GM18858 (cell line): ENCODE results near the gene ST6GALNAC3.

Experiments
- ATAC-seq: cut with Tn5 transposase; IDR thresholded peaks from one replicate; pipeline ENCODE4 v1.9.1; 2021; ENCODE audit not compliant: unreplicated experiment

ST6GALNAC3 gene

GRCh38 chr1:76491737-76492136 lies 417.2 kb downstream of the ST6GALNAC3 start:
- ATAC-seq, result no peak

- no peak for ATAC-seq
Measured at GRCh38 chr1:76492752-76493430, 418.3 kb downstream of the ST6GALNAC3 start.

- peak; percentile 94 for ATAC-seq
Measured at GRCh38 chr1:76494807-76495206, 420.3 kb downstream of the ST6GALNAC3 start.

- ATAC-seq, result no peak
Measured at GRCh38 chr1:76496871-76497270, 422.3 kb downstream of the ST6GALNAC3 start.

GRCh38 chr1:76500116-76500515 lies 425.6 kb downstream of the ST6GALNAC3 start:
- ATAC-seq, result no peak

- ATAC-seq, result no peak
Measured at GRCh38 chr1:76501136-76501535, 426.6 kb downstream of the ST6GALNAC3 start.

- no peak for ATAC-seq
Measured at GRCh38 chr1:76501586-76502219, 427.2 kb downstream of the ST6GALNAC3 start.

- no peak for ATAC-seq
Measured at GRCh38 chr1:76503100-76503499, 428.6 kb downstream of the ST6GALNAC3 start.

GRCh38 chr1:76503736-76504135 lies 429.2 kb downstream of the ST6GALNAC3 start:
- no peak for ATAC-seq

GRCh38 chr1:76507376-76507775 lies 432.8 kb downstream of the ST6GALNAC3 start:
- no peak for ATAC-seq

GRCh38 chr1:76508871-76509270 lies 434.3 kb downstream of the ST6GALNAC3 start:
- no peak for ATAC-seq

GRCh38 chr1:76510672-76511557 lies 436.4 kb downstream of the ST6GALNAC3 start:
- ATAC-seq, result no peak

GRCh38 chr1:76511558-76512179 lies 437.1 kb downstream of the ST6GALNAC3 start:
- ATAC-seq, result no peak

GRCh38 chr1:76530953-76531352 lies 456.4 kb downstream of the ST6GALNAC3 start:
- ATAC-seq, result no peak

GRCh38 chr1:76541618-76542017 lies 467.1 kb downstream of the ST6GALNAC3 start:
- no peak for ATAC-seq

- no peak for ATAC-seq
Measured at GRCh38 chr1:76542359-76542758, 467.8 kb downstream of the ST6GALNAC3 start.

GRCh38 chr1:76543495-76543894 lies 468.9 kb downstream of the ST6GALNAC3 start:
- no peak for ATAC-seq

- ATAC-seq, result no peak
Measured at GRCh38 chr1:76546354-76546933, 471.9 kb downstream of the ST6GALNAC3 start.

- ATAC-seq, result no peak
Measured at GRCh38 chr1:76547916-76548315, 473.4 kb downstream of the ST6GALNAC3 start.

GRCh38 chr1:76548513-76549100 lies 474.1 kb downstream of the ST6GALNAC3 start:
- no peak for ATAC-seq

GRCh38 chr1:76554283-76554682 lies 479.7 kb downstream of the ST6GALNAC3 start:
- ATAC-seq, result no peak
